NK-92 treated with Interleukin-12 subunit alpha and Interleukin-12 subunit beta, amount 100 ng/mL, for 24 hours (cell line): Measurements from ENCODE around the gene TOMM70.
A peak's percentile ranks its signal among the peaks of the same experiment; 100 is the strongest.
"Not testable (repeated sequence)": the region's sequence is repeated elsewhere in the genome, so short reads cannot be mapped to it uniquely, and the experiment has no call there.

Source experiments
- DNase-seq: peaks from one replicate; lab custom pipeline; 2025; lab: John Stamatoyannopoulos, UW

TOMM70 gene

GRCh38 chr3:100361897-100362296 is 39.0 kb downstream of the TOMM70 start:
- DNase-seq = no peak

GRCh38 chr3:100360757-100361496 is 40.0 kb downstream of the TOMM70 start:
- DNase-seq = no peak

GRCh38 chr3:100359035-100359434 is 41.9 kb downstream of the TOMM70 start:
- no peak for DNase-seq

- DNase-seq = no peak
These were observed 42.5 kb downstream of the TOMM70 start for GRCh38 chr3:100358413-100358812.

GRCh38 chr3:100354850-100355249 is 46.0 kb downstream of the TOMM70 start:
- no peak for DNase-seq

GRCh38 chr3:100352296-100353231 is 48.3 kb downstream of the TOMM70 start:
- no peak for DNase-seq

GRCh38 chr3:100351770-100352169 is 49.1 kb downstream of the TOMM70 start:
- DNase-seq = not testable (repeated sequence)

- no peak for DNase-seq
These were observed 52.2 kb downstream of the TOMM70 start for GRCh38 chr3:100348727-100349126.

- DNase-seq = no peak
These were observed 60.4 kb downstream of the TOMM70 start for GRCh38 chr3:100340527-100340926.

- DNase-seq = no peak
These were observed 61.1 kb downstream of the TOMM70 start for GRCh38 chr3:100339786-100340185.

GRCh38 chr3:100338911-100339310 is 62.0 kb downstream of the TOMM70 start:
- no peak for DNase-seq

GRCh38 chr3:100336229-100336628 is 64.7 kb downstream of the TOMM70 start:
- not testable (repeated sequence) for DNase-seq

- DNase-seq = no peak
These were observed 65.5 kb downstream of the TOMM70 start for GRCh38 chr3:100335434-100335833.

GRCh38 chr3:100334488-100335351 is 66.2 kb downstream of the TOMM70 start, which contains the start of gene NIT2:
Gene NIT2, plus strand, starts transcription at chr3:100334757. Its CDS starts 35 bp downstream, at chr3:100334792.
- DNase-seq = peak; percentile 71

- no peak for DNase-seq
These were observed 66.9 kb downstream of the TOMM70 start for GRCh38 chr3:100333970-100334487.

- DNase-seq = no peak
These were observed 67.8 kb downstream of the TOMM70 start for GRCh38 chr3:100333051-100333450.

GRCh38 chr3:100331660-100332059 is 69.2 kb downstream of the TOMM70 start:
- DNase-seq = no peak

GRCh38 chr3:100330651-100331050 is 70.2 kb downstream of the TOMM70 start:
- no peak for DNase-seq

- DNase-seq = no peak
These were observed 70.9 kb downstream of the TOMM70 start for GRCh38 chr3:100329800-100330489.

- not testable (repeated sequence) for DNase-seq
These were observed 73.5 kb downstream of the TOMM70 start for GRCh38 chr3:100327377-100327776.

- no peak for DNase-seq
These were observed 75.1 kb downstream of the TOMM70 start for GRCh38 chr3:100325827-100326226.
